ENCODE results near the gene RSPH9. TPM values are rescaled to one million over a fixed set of nuclear protein-coding genes. Genes with fewer than 3 reads are reported as not detected.

The RSPH9 gene
- total RNA-seq, 1 donor from 2014 or later, result 0.63 TPM

DNA sequence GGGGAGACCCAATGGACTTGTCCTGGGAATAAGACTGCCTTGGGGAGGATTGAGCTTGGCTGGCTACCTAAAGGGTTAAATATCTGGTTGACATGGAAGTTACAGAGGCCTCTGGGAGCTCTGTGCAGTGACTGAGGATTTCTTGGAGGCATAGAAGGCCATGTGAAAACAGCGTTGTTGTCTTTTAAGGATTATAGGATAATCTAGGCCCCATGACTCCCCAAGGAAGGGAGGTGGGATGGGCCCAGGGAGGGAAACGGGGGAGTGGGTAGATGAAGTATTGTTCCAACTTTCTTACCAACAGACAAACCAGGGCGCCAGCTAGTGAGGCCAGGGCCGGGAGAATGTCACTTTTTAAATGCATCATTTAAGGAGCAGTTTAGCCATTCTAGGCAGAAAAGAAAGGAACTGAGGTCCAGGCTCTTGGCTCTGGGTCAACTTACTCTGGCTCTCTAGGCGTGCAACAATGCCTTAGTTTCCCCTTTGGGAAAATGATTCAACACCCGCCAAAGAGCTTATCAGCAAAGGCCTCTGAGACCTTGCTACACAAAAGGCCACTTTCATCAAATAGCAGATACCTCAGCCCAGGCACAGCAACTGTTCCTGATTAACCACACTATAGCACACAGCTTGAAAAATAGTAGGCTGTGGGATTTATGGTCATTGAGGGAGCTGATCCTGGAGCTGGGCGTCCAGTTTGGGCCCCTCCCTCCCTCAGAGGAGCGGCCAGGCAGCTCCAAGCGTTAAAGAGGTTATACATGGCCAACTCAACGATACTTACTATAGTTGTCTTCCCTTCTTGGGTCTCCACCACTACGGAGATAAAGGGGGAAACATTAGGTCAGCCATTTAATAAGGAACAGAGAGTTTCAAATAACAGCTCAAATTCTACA lies 35.7 kb downstream of the RSPH9 start:
- H3K36me3 Mint-ChIP-seq (ENCODE audit: low read depth), result peaks cover 3% of the 10 kb centered on the region
- H3K27me3 Mint-ChIP-seq (ENCODE audit: low read depth), result no peaks in the 10 kb centered on the region
- TF ChIP-seq, protein P1, sequence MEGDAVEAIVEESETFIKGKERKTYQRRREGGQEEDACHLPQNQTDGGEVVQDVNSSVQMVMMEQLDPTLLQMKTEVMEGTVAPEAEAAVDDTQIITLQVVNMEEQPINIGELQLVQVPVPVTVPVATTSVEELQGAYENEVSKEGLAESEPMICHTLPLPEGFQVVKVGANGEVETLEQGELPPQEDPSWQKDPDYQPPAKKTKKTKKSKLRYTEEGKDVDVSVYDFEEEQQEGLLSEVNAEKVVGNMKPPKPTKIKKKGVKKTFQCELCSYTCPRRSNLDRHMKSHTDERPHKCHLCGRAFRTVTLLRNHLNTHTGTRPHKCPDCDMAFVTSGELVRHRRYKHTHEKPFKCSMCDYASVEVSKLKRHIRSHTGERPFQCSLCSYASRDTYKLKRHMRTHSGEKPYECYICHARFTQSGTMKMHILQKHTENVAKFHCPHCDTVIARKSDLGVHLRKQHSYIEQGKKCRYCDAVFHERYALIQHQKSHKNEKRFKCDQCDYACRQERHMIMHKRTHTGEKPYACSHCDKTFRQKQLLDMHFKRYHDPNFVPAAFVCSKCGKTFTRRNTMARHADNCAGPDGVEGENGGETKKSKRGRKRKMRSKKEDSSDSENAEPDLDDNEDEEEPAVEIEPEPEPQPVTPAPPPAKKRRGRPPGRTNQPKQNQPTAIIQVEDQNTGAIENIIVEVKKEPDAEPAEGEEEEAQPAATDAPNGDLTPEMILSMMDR (conservative IDR thresholded peaks at IDR 0.05), result no peak
- H3K4me1 Mint-ChIP-seq, result peaks cover 8% of the 10 kb centered on the region
- DNase-seq (ENCODE audit: low read depth, low spot score), result no peak
- no peak overlapping the region for H3K4me3 Mint-ChIP-seq
- no peaks in the 10 kb centered on the region for H3K9me3 Mint-ChIP-seq
- no peak overlapping the region for H3K27ac Mint-ChIP-seq (ENCODE audit: unreplicated experiment)

DNA sequence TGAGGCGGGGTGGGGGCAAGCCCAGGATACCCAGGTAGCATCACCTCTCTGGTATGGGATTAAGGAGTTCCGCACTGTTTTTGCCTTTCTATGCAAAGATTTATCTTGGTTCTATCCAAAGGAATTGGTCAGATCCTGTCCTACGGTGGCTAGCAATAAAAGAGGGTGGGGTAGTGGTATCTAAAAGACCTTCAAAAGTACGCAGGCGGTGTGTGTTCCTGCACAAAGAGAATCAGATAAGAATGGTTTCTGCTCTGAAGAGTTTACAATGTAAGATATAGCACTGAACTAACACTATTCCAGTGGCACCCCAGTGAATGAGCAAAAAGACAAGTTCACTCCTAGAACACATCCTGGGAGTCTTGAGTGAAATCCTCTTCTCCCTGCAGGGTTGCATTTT lies 36.5 kb downstream of the RSPH9 start:
- Mint-ChIP-seq H3K9me3 (no peaks in the 10 kb centered on the region), H3K4me1 (peaks cover 13% of the 10 kb centered on the region), H3K27ac (ENCODE audit: unreplicated experiment) (no peak overlapping the region), H3K4me3 (no peak overlapping the region), H3K36me3 (ENCODE audit: low read depth) (peaks cover 3% of the 10 kb centered on the region), H3K27me3 (ENCODE audit: low read depth) (no peaks in the 10 kb centered on the region)
- TF ChIP-seq, protein P1 (conservative IDR thresholded peaks at IDR 0.05), result no peak
- DNase-seq (ENCODE audit: low read depth, low spot score), result no peak

DNA sequence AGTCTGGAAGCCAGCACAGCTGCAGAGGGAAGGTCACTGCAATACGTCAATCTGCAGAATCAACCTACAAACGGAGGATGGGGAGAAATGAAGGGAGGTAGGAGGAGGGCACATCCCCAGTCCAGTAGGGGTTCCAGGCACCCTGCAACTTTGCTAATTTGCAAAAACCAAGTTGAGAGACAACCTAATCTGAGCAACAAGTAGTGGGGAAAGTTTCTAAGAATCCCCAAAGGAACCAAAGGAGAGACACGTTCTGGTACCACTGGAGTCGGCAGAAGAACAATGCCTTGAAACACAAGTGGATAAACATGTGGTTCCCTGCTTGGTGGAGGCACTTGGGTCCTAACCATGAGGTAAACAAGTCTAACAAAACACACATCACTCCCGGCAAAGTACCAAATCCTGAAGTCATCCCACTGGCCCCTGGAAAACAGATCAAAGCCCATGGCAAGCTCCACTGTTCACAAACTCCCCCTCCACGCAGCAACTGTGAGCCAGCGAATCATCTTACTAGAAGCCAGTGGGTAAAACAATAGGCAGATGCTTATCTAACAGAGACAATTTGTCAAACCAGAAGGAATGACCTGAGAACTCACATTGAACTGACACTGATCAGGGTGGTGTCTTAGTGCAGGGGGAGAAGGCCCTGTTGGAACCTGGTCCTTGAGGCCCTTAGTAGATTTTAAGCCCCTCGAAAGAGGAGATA lies 38.0 kb downstream of the RSPH9 start:
- H3K36me3 Mint-ChIP-seq (ENCODE audit: low read depth), result no peaks in the 10 kb centered on the region
- H3K4me3 Mint-ChIP-seq, result no peak overlapping the region
- no peak for DNase-seq (ENCODE audit: low read depth, low spot score)
- no peaks in the 10 kb centered on the region for H3K9me3 Mint-ChIP-seq
- H3K27me3 Mint-ChIP-seq (ENCODE audit: low read depth), result peaks cover 3% of the 10 kb centered on the region
- peaks cover 25% of the 10 kb centered on the region for H3K4me1 Mint-ChIP-seq
- TF ChIP-seq, protein P1 (conservative IDR thresholded peaks at IDR 0.05), result no peak
- no peak overlapping the region for H3K27ac Mint-ChIP-seq (ENCODE audit: unreplicated experiment)

DNA sequence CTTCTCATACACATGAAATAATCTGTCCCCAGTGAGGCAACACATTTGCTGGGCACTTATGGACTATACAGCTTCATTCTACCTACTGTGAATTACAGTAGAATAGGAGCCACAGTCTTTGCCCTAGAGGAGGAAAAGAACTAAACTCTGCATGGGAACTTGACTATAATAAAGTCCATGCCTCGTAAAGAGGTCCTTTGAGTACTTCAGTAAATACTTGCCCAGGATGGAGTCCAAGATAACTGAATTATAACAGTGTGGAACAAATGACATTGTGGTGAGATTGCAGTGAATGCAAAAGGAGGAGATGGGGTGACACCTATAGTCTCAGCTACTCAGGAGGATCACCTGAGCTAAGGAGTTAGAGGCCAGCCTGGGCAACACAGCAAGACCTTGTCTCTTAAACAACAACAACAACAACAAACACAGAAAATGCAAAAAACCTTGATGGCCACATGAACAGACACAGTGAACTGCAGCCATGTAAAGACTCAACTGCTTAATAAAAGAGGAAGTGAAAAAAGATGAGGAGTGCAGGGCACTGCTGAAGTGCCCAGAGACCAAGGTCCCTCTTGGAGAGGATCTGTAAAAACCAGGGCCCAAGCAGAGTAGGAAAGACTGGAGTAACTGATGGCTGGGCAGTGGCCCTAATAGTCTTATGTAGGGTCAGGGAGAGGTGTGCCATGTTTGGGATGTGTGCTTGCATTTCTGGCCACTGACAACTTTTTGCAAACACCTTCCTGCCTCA lies 39.0 kb downstream of the RSPH9 start:
- DNase-seq (ENCODE audit: low read depth, low spot score), result no peak
- H3K27ac Mint-ChIP-seq (ENCODE audit: unreplicated experiment), result no peak overlapping the region
- TF ChIP-seq, protein P1 (conservative IDR thresholded peaks at IDR 0.05), result no peak
- H3K9me3 Mint-ChIP-seq, result no peaks in the 10 kb centered on the region
- no peaks in the 10 kb centered on the region for H3K36me3 Mint-ChIP-seq (ENCODE audit: low read depth)
- peak overlapping the region; percentile 64 for H3K4me3 Mint-ChIP-seq
- H3K4me1 Mint-ChIP-seq, result peaks cover 30% of the 10 kb centered on the region
- H3K27me3 Mint-ChIP-seq (ENCODE audit: low read depth), result peaks cover 3% of the 10 kb centered on the region

DNA sequence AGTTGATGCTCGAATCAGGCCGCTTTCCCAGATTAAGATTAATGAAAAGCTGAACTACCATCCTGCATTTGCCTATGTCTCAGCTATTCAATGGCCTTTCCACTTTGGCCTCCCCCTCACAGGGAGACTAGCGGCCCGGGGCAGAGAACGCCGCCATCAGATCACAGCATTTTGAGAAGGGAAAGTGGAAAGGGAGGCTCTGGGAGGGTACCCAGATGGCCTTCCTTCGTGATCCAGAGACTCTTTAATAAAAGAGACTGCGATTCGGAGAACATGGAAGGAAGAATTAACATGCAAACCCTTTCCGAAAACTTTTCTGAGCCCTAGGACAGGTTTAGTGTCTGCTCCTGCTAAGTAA lies 42.2 kb downstream of the RSPH9 start:
- Mint-ChIP-seq H3K27me3 (ENCODE audit: low read depth) (peaks cover 12% of the 10 kb centered on the region), H3K36me3 (ENCODE audit: low read depth) (no peaks in the 10 kb centered on the region), H3K9me3 (no peaks in the 10 kb centered on the region), H3K4me1 (peaks cover 30% of the 10 kb centered on the region), H3K27ac (ENCODE audit: unreplicated experiment) (peak overlapping the region; percentile 94), H3K4me3 (peak overlapping the region; percentile 94)
- TF ChIP-seq, protein P1 (conservative IDR thresholded peaks at IDR 0.05), result no peak
- no peak for DNase-seq (ENCODE audit: low read depth, low spot score)

Measured in neural crest cell (in vitro differentiated cells).